IPS DF 19.7 (cell line): Measurements from ENCODE around the gene EPN2.

ENCODE experiments used
- DNase-seq: peaks from one replicate; pipeline ENCODE4 v3.0.0-alpha.2; 2013; ENCODE audit warnings: low read depth, low spot score

Gene EPN2

DNA sequence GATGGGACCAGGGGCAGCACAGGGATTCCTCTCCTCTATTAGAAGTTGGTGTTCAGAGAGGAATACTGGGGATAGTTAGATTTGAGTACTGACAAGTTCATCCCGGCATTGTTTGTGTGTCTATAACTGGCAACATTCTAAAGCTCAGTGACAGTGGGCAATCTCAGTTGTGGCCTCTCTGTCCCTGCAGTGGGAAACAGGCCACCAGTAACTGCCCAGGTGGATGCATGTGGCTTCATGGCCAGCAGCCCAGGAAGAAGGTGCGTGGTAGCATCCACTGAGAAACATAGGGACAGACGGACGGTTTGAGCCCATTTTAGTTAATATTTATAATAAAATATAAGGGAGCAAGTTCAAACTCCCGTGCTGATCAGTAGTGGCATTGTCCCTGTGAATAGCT is 73.8 kb downstream of the EPN2 start:
- DNase-seq: no peak

DNA sequence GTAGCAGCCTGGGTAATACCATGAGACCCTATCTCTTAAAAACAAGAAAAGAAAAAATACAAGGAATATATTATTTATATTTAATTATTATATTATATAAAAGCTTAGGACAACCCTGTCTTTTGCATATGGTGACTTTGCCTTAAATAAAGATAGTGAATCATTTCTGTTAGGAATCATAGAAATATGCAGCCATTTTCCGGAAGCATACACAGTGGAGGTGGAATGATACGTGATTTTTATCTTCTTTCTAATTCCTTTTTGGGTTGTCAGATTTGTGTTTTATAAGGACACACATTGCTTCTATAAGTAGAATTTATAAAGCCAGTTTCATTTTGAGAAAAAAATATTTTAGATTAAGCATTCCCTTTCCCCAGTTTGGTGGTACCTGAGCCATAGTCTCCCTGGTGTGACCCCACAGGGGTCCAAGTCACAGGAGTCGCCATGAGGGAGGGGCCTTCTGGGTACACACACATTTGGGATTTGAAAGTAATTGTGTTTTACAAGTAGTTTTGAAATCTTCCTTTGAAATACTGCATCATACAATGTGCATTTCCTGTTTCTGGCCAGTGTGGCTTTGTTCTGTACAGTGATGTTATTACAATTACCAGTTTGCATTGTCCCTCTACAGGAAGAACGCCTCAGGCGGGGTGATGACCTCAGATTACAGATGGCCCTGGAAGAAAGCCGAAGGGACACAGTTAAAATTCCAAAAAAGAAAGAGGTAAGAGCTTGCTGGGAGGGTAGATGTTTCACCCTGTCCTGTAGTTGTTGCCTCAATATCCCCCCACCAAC is 74.5 kb downstream of the EPN2 start:
- no peak for DNase-seq

DNA sequence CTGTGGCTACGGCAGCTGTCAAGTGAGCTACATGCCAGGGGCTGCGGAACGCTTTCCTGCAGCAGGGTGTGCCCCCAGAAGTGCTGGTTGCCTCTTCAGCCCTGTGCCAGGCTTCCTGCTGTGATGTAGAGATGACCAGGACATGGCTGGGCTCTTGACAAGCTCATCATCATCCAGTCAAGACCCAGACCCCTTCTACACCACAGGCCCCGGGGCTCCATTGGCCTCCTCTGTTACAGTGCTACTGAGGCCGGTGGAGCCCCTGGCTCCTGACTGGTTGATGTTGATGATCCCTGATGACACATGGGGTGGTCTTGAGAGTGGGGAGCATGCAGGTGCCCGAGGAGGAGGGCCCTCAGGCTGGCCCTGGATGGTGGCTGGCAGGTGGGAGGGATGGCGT is 75.2 kb downstream of the EPN2 start:
- DNase-seq: no peak

DNA sequence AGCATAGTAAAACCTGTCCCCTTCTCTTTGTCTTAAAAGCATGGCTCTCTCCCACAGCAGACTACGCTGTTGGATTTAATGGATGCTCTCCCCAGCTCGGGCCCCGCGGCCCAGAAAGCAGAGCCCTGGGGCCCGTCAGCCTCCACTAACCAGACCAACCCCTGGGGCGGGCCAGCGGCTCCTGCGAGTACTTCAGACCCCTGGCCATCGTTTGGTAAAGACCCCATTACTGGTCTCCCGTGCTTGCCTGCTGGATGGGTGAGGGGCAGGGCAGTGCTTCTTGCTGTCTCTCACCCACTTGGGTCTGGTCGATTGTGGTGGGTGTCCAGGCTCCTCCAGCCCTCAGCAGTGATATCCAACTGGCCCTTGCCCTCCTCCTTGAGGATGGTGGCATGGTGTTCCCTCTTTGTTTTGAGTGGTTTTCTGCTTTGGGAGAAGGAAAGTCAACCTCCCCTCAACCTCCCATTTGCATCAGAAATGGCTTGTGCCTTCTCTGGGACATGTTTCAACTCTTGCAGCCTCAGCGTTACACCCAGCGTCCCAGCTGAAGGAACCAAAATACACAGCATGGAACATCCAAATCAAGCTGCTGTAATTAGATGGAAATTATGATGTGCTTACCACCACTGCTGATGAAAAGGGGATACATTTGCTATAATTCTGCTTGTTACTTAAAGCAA is 76.0 kb downstream of the EPN2 start:
- DNase-seq: no peak

DNA sequence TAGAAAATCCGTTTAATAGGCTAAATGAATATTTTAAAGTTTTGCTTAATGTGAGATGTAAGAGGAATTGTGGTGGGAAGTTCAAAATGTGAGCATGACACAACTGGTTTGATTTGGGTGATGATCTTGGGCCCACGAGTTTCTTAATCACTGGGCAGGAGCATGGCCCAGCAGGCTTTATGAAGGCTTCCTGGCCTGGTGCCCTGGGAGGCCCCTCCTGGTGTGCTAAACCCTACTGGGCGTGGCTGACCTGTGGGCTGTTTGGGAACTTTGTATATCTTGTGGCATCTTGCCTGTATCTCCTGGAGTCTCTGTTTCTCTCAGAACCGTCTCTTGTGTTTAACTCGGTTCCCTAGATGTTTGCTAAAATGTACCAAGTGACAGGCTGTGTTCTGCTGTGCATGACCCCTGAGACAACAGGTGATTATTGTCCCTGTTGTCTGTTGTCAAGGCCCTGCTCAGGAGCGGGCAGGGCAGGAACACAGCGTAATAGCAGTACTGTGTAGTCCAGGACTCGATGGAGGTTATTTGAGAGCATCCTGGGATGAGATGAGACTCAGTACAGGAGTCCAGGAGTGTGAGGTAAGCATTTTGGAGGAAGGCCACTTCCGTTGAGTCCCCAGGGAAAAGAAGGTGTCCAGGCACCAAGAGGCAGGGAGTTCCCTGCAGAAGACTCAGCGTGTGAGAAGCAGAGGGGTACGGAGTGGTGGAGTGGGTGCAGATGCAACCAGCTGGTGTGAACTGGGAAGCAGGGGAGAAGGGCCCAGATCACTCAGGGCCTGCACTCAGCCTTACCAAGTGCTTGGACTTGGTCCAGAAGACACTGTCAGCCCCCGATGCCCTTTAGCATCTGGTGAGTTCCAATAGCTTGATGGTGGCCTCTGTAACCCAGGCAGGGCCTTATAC is 76.8 kb downstream of the EPN2 start:
- no peak for DNase-seq

DNA sequence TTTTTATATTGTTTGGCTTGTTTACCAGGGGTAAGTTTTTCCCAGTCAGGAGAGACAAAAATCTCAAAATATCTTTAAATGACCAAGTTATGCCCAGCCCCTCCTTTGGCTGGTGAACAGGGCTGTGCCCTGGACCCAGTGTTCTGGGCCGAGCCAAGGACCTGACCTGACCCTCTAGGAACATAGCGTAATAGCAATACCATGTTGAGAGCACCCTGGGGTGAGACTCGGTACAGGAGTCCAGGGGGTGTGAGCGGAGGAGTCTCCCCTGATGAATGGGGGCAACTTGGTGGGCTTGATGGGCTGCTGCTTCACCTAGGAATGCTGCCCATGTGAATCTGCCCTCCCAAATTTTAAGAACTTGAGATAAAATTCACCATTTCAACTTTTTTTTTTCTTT is 77.9 kb downstream of the EPN2 start:
- DNase-seq: no peak

DNA sequence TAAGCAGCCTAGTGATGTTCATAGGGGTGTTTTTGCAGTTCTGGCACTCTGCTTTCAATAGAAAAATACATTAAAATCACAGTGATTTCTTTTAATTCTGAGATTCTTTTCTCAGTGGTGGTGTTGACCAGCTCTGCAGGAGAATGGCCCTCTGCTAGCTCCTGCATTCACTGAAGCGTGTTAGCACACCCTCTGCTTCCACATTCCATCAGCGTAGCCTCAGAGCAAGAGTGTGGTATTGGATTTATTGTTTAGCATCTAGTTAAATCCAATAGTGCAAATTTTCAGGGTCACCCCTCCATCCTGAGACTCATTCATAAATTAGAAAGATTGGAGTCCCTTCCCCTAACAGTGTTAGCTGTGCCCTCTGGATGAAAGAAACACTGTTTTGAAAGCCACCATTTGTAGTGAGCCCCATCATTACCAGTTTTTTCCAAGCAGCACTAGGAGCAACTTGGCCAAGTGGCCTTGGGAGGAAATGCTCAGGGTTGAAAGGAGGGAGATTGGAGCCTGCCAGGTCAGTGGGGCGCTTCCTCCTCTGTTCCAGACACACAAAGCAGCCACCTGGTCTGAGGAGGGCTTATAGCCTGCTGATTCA is 79.7 kb downstream of the EPN2 start:
- no peak for DNase-seq

DNA sequence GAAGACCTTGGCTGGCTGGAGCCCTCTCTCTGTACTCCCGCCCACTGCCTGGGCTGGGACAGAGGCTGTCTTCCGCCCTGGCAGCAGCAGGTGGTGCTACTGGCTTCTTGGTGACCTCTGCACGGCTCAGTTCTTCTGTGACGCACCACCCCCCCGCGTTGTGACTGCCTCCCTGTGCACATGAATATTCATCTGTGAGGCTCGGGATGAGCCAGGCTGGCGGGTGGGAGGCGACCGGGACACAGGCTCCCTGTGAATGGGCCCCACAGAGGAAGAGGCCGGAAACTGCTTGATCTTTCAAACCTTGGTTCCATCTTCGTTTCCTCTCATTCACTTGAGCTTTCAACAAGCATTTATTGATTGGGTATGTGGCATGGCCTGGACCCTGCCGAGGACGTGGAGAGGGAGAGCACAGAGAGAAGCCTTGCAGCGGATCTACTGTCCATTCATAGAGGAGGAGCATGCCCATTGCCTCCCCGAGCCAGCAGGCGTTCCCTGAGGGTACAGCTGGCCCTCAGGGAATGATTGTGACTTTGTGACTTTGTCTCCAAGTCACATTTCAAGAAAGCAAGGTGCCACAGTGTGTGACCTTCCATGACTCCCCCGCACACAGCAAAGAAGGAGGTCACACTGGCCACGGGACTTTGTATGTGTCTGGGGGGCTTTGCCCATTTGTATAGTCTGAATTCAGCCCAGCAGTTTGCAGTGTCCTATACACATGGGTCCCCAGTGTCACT is 80.4 kb downstream of the EPN2 start:
- DNase-seq: peak; percentile 90

DNA sequence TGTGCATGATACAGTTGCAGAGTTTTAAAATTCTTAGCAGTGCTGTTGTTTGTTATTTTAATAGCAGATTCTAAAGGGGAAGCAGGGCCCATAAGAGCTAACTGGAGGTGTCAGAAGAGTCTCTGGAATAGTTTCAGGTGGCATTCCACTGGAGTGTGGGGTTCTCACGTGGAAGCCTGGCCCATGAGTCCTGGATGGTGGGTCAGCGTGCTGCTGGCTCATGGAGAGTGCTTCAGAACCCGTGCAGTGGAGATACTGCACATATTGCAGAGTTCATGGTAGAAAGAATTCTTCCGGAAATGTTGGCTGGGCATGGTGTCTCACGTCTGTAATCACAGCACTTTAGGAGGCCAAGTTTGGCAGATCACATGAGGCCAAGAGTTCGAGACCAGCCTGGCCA is 81.4 kb downstream of the EPN2 start:
- no peak for DNase-seq

DNA sequence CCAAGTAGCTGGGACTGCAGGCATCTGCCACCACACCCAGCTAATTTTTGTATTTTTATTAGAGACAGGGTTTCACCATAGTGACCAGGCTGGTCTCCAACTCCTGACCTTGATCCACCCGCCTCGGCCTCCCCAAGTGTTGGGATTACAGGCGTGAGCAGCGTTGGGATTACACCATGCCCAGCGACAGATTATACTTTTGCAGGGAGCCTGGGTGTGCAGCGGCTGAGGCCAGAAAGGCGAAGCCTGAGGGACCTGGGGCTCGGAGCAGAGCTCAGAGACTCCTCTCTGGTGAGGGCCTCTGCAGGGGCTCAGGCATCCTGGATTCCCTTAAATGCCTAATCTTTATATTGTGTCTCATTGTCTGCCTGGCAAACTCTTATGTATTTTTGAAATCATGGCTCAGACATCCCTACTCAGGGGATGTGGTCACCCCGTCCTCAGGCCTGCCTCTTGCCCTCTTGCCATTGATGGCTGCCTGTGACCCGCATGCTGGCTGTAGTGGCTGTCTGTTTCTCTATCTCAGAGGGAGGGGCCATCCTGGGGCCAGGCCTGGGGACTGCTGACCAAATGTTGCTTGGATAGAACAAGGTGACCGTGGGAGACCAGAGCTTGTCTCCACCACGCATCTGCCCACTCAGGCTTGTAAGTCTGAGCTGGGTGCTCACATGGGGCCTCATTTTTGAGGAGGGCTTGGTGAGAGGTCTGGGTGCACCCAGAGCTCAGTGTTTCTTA is 82.8 kb downstream of the EPN2 start:
- no peak for DNase-seq

DNA sequence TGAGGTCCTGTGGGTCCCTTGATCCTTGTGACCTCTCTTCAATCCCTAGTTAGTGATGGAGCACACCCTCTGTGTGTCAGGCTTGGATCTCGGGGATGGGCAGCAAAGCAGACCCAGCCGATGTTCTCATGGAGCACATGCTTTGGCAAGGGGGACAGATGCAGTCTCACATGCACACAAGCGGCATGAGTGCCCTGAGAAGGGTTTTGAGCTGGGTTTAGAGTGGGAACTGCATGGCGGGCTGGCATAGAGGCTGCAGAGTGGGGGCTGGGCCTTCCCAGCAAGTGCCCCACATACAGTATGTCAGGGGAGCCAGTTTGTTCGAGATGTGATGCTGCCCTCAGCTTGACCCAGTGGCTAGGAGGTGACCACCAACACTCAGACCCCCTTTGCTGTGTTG is 83.7 kb downstream of the EPN2 start:
- no peak for DNase-seq

DNA sequence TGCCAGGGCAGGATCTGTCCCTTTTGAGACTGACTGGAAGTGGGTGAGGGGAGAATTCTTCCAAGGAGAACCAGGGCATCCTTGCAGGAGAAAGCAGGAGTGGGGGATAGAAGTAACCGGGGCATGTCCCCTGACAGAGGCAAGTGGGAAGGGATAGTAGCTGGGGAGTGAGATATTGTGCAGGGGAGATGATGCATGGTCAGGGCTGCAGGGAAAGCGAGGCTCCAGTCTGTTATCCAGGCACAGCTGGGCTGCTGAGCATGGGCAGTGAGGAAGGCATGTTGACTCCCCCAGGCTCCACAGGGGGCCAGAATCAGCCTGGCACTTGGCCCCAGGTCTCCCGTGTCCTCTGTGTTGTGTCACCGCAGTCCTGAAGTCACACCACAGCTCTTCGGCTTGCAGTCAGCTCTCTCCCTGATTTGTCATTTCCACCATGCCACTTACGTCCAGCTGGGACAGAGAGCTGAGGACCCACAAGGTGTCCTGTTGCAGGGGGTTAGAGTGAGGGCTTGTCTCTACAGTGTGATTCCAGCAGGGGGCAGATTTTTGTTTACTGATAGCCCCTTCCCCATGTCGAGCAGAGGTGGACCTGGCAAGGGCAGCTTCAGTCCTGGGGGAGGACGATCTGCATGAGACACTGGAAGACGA is 84.4 kb downstream of the EPN2 start:
- no peak for DNase-seq

DNA sequence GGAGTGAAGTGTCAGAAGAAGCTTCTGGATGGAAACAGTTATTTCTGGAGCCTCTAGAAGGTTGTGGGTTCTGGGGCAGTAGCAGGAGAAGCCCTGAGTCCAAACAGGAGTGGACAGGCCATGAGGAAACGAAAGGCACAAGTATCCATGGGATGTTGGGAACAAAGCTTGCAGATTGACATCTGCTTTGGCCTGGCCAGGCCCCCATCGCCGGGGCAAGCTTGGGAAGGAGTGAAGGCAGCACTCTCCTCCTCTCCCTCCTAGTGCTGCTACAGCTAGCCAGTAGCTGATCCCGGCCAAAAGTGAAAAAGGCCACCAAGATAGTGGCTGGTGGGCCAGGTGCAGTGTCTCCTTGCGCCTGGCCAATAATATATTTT is 85.0 kb downstream of the EPN2 start:
- no peak for DNase-seq

DNA sequence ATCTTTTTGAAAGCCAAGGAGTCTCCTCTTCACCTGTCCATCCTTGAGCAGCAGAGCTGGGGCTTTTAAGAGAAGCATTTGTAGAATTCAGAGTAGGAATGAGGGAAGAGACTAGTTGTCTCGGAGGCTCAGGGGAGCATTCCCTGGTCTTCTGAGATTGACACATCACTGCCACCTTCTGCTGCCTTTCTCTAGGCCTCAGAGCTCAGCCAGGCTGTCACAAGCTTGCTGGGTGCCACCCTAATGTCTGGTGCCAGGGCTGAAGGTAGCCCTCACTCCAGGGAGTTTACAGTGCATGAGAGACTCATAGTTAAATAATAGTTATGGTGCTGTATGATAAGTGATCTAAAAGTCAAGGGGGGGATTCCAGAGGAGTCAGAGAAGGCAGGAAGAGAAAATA is 85.7 kb downstream of the EPN2 start:
- no peak for DNase-seq

DNA sequence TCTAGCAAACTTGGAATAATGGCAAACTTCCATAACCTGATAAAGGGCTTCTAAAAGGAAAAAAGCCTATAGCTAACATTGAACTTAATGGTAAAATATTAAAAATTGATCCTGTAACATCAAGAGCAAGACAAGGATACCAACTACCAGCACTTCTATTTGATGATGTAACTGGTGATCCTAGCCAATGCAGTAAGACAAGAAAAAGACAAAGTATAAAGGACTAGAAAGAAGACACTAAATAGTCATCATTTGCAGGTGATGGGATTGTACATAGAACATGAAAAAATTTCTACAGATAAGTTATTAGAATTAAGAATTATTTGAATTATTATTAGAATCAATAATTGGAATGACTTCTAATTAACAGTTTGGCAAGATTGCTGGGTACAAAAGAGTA is 88.4 kb downstream of the EPN2 start:
- DNase-seq: no peak

DNA sequence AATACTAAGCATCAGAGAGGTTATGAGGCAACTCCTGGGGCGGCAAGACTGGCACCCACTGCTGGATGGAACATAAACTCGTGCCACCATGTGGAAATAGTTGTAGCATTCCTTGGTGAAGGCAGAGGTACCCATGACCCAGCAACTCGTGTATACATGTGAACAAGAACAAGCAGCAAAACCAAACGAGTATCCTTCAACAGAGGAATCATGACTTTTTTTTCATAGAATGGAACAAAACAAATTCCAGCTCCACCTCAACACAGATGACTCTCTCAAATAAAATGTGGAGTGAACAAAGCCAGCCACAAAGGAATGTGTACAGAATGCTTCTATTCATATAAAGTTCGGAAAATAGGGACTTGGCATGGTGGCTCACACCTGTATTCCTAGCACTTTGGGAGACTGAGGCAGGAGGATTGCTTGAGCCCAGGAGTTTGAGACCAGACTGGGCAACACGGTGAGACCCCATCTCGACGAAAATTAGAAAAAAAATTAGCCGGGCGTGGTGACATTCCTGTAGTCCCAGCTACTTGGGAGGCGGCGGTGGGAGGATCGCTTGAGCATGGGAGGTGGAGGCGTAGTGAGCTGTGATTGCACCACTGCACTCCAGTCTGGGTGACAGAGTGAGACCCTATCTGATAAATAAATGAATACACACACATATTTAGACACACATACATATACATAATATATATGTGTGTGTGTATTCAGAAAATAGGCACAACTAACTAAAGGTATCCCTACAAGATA is 90.0 kb downstream of the EPN2 start:
- no peak for DNase-seq

DNA sequence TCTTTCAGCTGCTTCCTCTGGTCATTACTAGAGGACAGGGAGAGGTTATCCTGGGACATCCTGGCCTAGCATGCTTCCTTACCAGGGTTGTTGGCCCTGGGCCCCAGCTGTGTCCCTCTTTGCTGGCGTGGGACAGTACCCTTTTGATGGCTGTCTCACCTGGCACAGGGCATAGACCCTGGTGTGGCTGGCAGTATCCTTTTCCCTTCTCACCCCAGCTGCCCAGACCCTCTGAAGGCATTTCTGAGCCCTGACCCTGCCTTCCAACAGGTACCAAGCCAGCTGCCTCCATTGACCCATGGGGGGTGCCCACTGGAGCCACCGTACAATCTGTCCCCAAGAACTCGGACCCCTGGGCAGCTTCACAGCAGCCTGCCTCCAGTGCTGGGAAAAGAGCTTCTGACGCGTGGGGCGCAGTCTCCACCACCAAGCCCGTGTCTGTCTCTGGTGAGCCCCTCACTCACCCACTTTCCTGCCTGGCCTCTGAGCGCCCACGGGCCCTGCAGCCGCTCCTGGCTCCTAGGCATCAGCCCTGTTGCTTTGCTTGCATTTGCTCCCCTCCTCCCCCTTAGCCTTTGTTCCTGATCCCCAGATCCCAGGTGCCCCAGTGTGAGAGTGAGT is 91.4 kb downstream of the EPN2 start:
- DNase-seq: no peak

DNA sequence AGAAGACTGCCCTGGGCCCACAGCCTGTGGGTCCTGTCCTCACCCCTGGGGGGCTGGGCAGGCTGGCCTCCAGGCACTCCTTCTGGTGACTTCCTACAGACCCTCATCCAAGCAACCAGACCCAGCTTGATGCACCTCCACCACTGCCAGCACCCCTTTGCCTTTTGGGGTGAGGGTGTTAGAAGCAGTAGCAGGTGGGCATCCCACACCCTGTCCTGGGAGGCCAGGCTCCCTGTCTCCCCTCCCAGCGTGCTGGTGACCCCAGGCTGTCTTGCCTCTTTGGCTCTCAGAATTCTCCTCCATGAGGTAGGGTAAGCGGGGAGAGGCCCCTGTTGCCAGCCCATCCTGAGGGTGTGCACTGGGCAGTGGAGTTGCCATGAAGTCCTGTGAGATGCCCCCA is 92.0 kb downstream of the EPN2 start:
- DNase-seq: no peak

DNA sequence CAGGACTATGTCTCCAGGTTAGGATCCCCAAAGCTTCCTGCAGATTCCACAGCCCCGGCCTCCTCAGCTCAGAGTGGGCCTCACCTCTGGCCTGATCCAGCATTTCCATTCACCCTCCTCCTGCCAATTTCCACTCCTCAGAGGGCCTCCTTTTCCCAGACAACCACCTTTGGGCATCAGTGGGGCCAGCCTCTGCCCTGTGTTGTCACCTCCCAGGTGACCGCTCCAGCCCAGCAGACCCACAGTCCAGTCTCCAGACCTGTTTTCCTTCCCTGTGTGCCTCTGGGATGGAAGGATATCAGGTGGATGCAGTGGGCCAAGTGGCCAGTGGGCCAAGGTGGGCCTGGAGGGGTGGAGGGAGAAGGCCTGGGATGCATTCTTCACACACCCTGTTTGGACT is 92.7 kb downstream of the EPN2 start:
- no peak for DNase-seq
